Kidney epithelial cell (primary cell): ENCODE measurements around the gene ARHGAP8. TPM values are rescaled to one million over a fixed set of nuclear protein-coding genes. Genes with fewer than 3 reads are reported as not detected.

ENCODE experiments used
- DNase-seq: peaks from one replicate; pipeline ENCODE4 v3.0.0-alpha.2; 2010; ENCODE audit warnings: low read depth
- H3K27me3 ChIP-seq: 2 replicates; pipeline ENCODE4 v1.6.0; 2011; ENCODE audit warnings: low read length; ENCODE audit not compliant: control insufficient read depth, insufficient read depth
- H3K36me3 ChIP-seq: 2 replicates; pipeline ENCODE4 v1.5.1; 2011; ENCODE audit warnings: low read length; ENCODE audit not compliant: control insufficient read depth, insufficient read depth
- H3K4me3 ChIP-seq: 2 replicates; pipeline ENCODE4 v1.5.1; 2011; ENCODE audit warnings: low read depth, mild to moderate bottlenecking, control low read depth, low read length
- CTCF ChIP-seq: IDR thresholded peaks from 2 replicates; pipeline ENCODE4 v1.5.1; 2011; ENCODE audit warnings: mild to moderate bottlenecking, moderate library complexity, low read length, control low read depth, inconsistent platforms; ENCODE audit not compliant: insufficient read depth, poor library complexity, severe bottlenecking
- total RNA-seq: library from RNA; depleted of rRNA; stranded (reverse); fragments of >200 nt; gene quantifications from 2 replicates; pipeline ENCODE4 v1.2.3, GENCODE V29; 2015

Gene ARHGAP8
- total RNA-seq, 1 donor from 2014 or later = 22.9 TPM

- Histone ChIP-seq H3K36me3 (no peaks in the 10 kb centered on the region), H3K4me3 (no peak overlapping the region), H3K27me3 (no peaks in the 10 kb centered on the region)
- DNase-seq = no peak
- no peak for TF ChIP-seq CTCF
These were observed 13.4 kb downstream of the ARHGAP8 start for GRCh38 chr22:44765571-44766285.

- DNase-seq = no peak
- Histone ChIP-seq H3K27me3 (no peaks in the 10 kb centered on the region), H3K4me3 (no peak overlapping the region), H3K36me3 (no peaks in the 10 kb centered on the region)
- TF ChIP-seq CTCF = no peak
These were observed 20.7 kb downstream of the ARHGAP8 start for GRCh38 chr22:44773082-44773481.

GRCh38 chr22:44775862-44776261 lies 23.5 kb downstream of the ARHGAP8 start:
- no peaks in the 10 kb centered on the region for H3K27me3 ChIP-seq
- DNase-seq = no peak
- no peak overlapping the region for H3K4me3 ChIP-seq
- TF ChIP-seq CTCF = no peak
- H3K36me3 ChIP-seq = no peaks in the 10 kb centered on the region

DNA sequence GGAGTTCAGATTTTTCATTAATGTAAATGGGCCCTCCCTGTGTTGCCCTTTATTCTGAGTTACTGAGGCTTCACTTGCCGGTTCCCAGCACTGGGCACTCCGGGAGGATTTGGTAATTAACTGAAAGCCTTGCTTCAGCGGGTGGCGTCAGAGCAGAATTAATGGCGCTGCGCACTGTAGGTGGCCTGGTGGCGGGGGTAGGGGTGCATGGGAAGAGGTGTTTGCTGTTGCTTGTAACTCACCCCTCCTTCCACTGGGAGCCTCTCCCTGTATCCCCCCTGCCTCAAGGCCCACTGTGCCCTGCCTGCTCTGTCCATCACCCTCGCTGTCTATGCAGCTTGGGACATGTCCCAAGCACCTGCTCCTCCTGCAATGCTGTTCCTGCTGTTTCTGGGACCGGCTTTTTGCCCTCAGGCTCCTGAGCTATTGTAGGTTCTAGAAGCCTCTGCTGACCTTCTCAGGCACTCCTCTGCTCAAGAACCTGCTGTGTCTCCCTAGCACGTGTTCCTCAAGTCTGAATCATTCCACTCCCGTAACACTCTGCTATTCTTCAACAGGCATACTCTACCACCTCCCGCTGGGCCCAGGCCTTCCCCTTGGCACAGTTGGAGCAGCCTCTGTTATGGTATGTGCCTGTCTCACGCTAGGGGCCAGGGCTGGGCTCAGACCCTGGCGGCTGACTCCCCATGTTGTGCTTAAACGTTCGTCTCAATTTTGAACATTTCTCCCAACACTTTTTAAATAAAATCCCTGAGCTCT lies 24.4 kb downstream of the ARHGAP8 start:
- H3K4me3 ChIP-seq = no peak overlapping the region
- H3K27me3 ChIP-seq = no peaks in the 10 kb centered on the region
- H3K36me3 ChIP-seq = no peaks in the 10 kb centered on the region
- no peak for TF ChIP-seq CTCF
- DNase-seq = no peak

DNA sequence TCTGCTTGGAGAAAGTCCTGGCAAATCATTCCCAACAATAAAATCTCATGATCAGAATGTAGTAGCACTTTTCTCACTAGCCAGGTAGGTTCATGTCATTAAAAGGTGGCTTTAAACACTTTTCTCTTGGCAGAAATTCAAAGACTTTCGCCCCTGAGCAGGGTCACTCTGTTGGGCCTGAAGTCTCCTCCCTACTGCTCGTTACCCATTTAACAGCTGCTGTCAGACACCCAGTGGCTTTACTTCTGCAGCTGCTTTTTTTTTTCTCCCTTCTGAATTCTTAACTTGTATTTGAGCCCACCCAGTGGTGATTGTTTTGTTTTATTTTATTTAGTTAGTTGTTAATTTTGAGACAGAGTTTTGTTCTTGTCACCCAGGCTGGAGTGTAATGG lies 25.0 kb downstream of the ARHGAP8 start:
- no peak for TF ChIP-seq CTCF
- DNase-seq = no peak
- no peak overlapping the region for H3K4me3 ChIP-seq
- H3K27me3 ChIP-seq = no peaks in the 10 kb centered on the region
- H3K36me3 ChIP-seq = no peaks in the 10 kb centered on the region
